GM03348 (cell line): ENCODE results near the gene MEF2C.
"Not testable (repeated sequence)": the region's sequence is repeated elsewhere in the genome, so short reads cannot be mapped to it uniquely, and the experiment has no call there.

ENCODE experiments used
- DNase-seq: peaks from one replicate; pipeline ENCODE4 v3.0.0; 2012; ENCODE audit warnings: low spot score

Gene MEF2C

DNA sequence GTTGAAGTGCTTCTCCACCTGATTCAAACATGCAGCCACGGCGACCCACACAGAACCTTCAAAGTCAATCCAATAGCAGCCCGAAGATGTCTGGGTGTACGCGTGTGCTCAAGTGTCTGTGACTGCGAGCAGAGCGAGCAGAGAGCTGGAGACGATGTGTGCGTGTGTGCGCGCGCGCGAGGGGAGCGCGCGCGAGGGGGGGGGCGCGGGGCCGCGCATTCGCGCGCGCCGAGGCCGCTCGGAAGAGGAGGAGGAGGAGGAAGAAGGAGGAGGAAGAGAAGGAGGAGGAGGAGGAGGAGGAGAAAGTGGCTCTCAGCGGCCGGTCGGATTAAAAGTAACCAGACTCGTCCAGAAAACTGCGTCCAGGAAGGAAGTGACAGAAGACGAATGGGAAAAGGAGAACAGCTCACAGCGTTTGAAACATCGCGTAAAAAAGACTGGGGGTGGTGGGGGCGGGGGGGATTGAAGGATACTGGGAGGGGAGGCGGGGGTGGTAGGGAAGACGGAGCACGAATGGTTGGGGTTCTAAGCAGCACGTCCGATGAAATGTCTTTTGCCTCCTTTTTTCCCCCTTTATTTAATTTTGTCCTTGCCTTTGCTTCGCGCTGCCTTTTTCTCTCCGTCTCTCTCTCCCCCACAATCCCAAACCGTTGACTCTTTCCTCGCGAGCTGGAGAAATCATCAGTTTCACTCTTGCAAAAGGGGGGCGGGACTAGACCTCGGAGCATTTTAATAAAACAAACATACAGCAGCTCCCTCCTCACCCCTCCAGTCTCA, at the start of gene MEF2C:
Gene MEF2C (minus strand): TSS at position 126 of the 777 bp plus-strand sequence. CDS start 59,396 bp downstream, outside the sequence.
- peak; percentile 76 for DNase-seq

DNA sequence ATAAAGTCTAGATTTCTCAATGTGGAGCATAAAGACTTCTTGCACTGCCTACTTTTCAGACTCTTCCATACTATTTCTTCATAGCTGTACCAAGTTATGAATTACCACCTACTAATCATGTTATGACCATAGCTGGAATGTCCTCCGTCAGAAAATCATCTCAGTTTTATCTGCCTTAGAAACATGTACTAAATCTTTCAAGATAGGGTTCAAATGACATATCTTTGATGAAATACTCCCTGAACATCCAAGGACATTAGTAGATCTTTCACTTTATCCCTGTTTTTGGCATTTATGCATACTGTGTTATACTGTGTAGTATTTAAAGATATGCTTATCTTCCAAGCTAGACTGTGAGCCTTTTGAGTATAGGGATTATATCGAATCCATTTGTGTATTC, 49.6 kb upstream of the MEF2C start:
- DNase-seq = no peak

- DNase-seq = no peak
Observed at GRCh38 chr5:88930335-88930734, 47.4 kb upstream of the MEF2C start.

GRCh38 chr5:88929385-88929784, 46.4 kb upstream of the MEF2C start:
- no peak for DNase-seq

DNA sequence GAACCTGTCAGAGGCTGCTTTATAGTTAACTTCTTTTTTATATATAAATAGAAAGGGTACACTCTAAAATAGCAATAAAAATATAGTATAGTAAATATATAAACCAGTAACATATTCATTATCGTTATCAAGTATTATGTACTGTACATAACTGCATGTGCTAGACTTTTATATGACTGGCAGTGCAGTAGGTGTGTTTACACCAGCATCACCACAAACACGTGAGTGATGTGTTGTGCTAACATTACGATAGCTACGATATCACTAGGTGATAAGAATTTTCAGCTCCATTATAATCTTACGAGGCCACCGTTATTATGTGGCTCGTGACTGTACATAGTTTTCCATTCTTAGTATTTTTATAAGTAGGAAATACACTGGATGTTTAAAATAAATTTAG, 43.8 kb upstream of the MEF2C start:
- no peak for DNase-seq

DNA sequence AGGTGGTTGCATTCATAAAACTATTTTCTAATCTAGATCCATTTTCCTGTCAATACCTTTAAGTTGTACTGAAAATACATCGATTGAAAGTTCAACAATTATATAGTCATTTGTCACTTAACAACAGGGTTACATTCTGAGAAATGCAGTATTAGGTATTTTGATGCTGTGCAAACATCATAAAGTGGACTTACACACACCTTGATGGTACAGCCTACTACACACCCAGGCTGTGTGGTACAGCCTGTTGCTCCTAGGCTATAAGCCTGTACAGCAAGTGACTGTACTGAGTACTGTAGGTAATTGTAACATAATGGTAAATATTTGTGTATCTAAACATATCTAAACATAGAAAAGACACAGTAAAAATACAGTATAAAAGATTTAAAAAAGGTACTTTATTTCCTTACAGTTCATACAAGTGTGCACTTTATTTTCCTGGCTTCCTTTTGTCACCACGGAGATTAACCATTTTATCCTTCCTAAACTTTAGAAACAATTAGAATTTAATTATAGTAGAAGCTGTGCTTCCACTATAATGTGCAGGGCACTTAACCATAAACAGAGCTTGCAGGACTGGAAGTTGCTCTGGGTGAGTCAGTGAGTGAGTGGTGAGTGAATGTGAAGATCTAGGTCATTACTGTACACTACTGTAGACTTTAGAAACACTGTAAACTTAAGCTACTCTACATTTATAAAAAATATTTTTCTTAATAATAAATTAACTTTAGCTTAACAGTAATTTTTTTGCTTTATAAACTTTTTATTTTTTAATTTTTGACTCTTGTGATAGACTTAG, 42.9 kb upstream of the MEF2C start:
- no peak for DNase-seq

DNA sequence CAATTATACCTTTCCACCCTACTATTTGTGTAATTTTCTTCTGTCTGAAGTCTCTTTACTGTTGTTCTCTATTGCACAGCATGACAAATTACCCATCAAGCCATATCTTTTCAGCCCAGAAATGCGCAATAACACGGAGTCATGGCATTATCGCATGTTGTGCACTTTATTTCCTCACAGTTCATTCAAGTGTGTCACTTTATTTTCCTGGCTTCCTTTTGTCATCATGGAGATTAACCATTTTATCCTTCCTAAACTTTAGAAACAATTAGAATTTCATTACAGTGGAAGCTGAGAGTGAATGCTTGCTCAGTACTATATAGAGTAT, 41.3 kb upstream of the MEF2C start:
- DNase-seq = no peak

GRCh38 chr5:88923623-88924329, 40.8 kb upstream of the MEF2C start:
- peak; percentile 13 for DNase-seq

DNA sequence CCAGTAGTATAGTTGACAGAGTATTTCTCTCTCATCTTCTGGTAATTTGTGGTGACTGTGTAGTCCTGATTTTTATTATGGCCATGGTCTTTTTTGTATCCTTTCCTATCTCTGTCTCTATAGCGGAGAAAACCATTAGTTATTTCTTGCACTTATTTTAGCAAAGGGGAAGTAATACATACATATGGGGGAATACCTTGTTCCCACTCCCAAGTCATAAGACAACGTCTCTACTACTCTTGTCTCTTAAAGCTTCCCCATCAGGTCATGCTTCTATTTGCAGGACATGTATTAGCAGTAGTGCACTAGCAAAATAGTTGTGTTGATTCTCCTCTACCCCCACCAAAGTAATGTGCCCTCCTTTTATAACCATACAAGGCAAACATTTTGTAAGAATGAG, 29.8 kb upstream of the MEF2C start:
- not testable (repeated sequence) for DNase-seq

- not testable (repeated sequence) for DNase-seq
Observed at GRCh38 chr5:88911059-88911572, 28.1 kb upstream of the MEF2C start.

GRCh38 chr5:88904478-88904877, 21.5 kb upstream of the MEF2C start:
- not testable (repeated sequence) for DNase-seq

GRCh38 chr5:88903966-88904365, 21.0 kb upstream of the MEF2C start:
- not testable (repeated sequence) for DNase-seq

DNA sequence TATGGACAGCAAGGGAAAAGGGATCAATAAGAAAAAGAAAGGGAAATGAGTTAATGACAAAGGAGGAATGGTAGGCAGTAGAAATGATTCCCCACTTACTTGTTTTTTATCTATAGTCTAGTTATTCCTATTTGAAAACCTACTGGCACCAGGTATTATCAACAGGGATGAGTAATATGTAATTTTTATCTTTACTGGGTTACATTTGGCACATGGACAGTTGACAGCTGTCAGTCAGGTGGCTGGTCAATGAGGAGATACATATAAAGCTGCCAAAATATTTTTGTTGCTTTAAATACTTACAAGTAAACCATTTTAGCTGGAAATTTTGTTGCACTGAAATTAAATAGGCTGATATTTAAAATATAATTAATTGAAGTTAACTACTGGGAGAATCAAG, 18.1 kb upstream of the MEF2C start:
- DNase-seq = not testable (repeated sequence)

DNA sequence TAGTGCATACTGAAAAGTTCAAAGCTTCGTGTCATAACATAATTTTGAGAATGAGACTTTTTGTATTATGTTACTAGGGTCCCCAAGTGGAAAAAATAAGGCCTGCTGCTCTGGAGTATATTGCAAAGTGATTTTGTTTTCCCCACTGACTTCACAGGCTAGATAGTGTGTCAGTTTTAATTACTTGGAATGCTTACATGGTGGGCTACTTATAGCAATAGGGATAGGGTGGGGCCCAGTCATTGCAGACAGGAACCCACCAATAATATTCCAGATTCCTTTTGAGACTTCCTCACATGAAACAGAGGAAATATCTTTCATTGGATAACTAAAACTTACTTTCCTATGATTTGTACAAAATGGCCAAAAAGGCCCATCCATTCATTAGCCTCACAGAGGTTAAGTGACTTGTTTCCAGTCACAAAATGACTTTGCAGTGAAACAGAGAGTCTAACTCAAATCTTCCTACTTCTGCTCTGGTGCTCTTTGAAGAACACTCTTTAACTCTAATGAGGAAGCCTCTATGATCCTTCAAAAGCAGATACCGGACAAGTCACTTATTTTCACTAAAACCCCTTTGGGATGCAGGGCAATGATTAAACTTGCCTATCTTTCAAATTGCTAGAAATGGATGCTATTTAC, 16.2 kb upstream of the MEF2C start:
- no peak for DNase-seq

- no peak for DNase-seq
Observed at GRCh38 chr5:88897748-88898147, 14.8 kb upstream of the MEF2C start.

GRCh38 chr5:88895681-88896501, 12.9 kb upstream of the MEF2C start:
- no peak for DNase-seq

GRCh38 chr5:88892669-88893068, 9.7 kb upstream of the MEF2C start:
- no peak for DNase-seq

DNA sequence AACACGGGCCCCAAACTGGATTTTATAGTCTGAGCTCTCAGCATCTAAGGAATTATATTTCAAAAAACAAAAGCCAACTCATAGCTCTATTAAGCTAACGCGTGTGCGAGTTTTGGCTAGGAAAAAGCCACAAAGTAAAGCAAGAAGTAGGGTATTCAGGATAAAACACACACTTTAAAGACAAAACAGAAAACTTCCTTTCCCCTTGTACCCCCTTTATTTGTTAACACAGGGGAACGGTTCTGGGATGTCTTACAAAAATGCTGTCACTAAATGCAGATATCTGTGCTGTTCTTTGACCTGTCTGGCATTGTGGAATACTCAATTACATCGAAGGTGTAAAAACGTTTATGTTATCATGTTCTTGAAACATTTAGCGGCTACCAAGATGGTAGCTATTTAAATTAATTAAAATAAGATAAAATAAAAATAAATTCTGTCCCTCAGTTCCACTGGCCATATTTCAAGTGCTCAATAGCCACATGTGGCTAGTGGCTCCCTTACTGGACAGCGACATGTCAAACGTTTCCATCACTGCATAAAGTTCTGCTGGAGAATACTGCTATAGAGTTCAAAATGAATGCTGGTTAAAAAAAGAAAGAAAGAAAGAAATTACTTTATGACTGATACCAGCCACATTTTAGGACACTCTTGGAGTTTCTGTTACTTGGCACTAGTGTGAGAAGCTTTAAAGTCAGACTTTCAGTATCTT, 7.2 kb upstream of the MEF2C start:
- DNase-seq = no peak

GRCh38 chr5:88889189-88890069, 6.4 kb upstream of the MEF2C start:
- peak; percentile 52 for DNase-seq

DNA sequence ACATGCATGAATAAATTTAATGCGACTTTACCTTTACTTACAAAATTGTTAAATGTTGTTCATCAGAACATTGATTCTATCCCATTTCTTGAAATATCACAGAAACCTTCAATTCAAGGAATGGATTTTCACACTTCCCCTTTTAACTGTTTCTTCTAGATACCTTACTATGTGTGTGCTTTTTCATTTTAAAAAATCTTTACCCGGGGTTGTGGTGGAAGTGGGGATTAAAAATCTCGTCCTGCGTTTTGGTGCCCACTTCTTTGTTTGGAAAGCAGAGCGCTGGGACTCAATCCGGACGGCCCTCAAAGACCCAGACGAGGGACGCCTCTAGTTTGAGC, 5.8 kb upstream of the MEF2C start:
- DNase-seq = no peak
